Hepatocyte (in vitro differentiated cells): ENCODE measurements around the gene LDLRAD4.
"Not testable (repeated sequence)": the region's sequence is repeated elsewhere in the genome, so short reads cannot be mapped to it uniquely, and the experiment has no call there.

Experiments
- CTCF ChIP-seq: fragments of 200-600 bp; sonication (generic); IDR thresholded peaks from 2 replicates; pipeline ENCODE4 v1.5.1; 2016; ENCODE audit warnings: antibody characterized with exemption, mild to moderate bottlenecking; ENCODE audit not compliant: poor library complexity
- EZH2 ChIP-seq: fragments of 200-600 bp; sonication (generic); IDR thresholded peaks from 2 replicates; pipeline ENCODE4 v1.6.1; 2016; ENCODE audit warnings: antibody characterized with exemption, mild to moderate bottlenecking, borderline replicate concordance

DNA sequence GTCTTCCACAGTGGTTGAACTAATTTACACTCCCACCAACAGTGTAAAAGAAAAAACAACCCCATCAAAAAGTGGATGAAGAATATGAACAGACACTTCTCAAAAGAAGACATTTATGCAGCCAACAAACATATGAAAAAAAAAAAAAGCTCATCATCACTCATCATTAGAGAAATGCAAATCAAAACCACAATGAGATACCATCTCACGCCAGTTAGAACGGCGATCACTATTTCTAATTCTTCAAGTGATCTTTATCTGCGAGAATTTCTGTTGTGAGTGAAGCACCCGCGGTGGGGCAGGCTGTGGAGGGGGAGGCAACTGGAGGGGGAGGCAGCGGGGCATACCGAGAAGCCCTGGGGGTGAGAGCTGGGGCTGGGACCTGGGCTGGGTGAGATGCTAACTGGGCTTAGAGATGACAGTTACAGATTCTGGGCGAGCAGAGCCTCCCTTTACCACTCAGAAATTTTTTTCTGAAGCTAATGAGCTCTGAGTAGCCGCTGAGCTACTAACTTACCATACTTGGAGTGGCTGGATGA lies 389.5 kb downstream of the LDLRAD4 start:
- TF ChIP-seq CTCF, EZH2: not testable (repeated sequence)
